Activated T-cell treated with anti-CD3 and anti-CD28 coated beads, Interleukin-2, amount 50 U/mL, for 1 hour (primary cell): ENCODE results near the gene RAD52.
"Not testable (repeated sequence)": the region's sequence is repeated elsewhere in the genome, so short reads cannot be mapped to it uniquely, and the experiment has no call there.

Experiments
- DNase-seq: peaks from one replicate; pipeline ENCODE4 v3.0.0-alpha.2; 2020

The RAD52 gene

DNA sequence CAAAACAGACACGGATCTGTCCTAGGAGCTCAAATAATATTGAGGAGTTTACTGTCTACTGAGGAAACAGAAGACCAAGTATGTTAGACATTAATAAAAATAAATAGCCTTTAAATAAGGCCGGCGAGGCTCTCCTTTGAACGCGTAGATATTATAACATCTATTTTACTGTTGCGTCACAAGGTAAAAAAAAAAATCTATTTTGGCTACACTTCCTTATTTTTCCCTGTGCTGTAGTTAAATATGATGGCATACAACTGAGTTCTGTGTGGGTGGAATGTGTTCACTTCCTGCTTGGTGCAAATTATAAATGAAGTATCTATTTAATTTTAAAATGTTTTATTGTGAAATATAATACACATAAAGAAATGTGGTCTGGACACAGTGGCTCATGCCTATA lies 17.2 kb upstream of the RAD52 start:
- DNase-seq, result no peak

DNA sequence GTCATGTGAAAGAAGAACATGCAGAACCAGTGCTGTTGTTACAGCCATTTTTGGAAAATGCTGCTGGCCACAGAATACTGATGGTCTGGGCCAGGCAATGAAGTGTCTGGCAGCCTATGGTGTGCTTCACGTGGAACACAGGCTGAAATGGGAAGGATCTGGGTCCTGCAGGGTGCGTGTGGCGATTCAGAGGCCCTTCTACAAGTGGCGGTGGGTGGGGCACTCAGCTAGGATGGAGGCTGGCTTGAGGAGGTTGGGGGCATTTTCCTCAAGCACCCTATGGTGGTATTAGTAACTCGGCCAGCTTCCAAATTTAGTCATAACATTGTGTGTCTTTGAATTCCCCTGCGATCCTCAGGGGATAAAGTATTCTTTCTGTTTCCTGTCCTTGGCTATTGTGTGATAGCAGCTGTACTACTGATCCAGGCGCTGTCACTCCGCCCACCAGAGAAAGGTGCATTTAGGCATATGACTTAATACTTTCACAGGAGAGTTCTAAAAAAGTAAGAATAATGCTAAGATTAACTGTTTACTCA lies 9.2 kb upstream of the RAD52 start:
- no peak for DNase-seq

DNA sequence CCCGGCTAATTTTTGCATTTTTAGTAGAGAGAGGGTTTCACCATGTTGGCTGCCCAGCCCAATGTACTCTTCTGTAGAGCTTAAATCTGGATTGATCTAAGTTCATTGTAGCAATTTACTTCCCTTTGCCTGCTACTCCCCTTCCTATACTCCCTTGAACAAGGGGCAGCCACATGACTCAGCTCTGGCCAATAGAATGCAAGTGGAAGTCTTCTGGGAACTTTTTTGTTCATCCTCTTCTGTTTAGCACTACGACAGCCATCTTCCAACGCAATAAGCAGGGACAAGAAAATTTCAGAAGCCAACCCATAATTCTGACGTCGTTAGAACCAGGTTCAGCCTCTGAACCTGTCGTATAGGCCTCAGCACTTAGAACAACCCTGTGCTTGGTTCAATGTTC lies 6.4 kb upstream of the RAD52 start:
- no peak for DNase-seq

GRCh38 chr12:954741-955140 lies 5.2 kb upstream of the RAD52 start:
- no peak for DNase-seq

GRCh38 chr12:953776-954175 lies 4.3 kb upstream of the RAD52 start:
- no peak for DNase-seq

DNA sequence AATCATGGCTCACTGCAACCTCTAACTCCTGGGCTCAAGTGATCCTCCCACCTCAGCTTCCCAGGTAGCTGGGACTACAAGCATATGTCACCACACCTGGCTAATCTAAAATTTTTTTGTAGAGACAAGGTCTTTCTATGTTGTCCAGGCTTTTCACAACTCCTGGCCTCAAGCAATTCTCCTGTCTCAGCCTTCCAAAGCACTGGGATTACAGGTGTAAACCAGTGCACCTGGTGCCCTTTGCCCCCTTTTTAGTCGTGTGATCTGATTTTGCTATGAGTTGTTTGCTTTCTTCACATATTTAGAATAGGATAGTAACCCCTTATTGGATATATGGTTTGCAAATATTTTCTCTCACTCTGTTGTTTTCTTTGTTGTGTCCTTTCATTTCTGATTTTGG lies 1.7 kb upstream of the RAD52 start:
- DNase-seq, result no peak

GRCh38 chr12:948238-948637 lies 1.3 kb downstream of the RAD52 start:
- no peak for DNase-seq

GRCh38 chr12:946631-947030 lies 2.9 kb downstream of the RAD52 start:
- no peak for DNase-seq

GRCh38 chr12:946212-946611 lies 3.3 kb downstream of the RAD52 start:
- no peak for DNase-seq

GRCh38 chr12:944211-944610 lies 5.3 kb downstream of the RAD52 start:
- DNase-seq, result no peak

DNA sequence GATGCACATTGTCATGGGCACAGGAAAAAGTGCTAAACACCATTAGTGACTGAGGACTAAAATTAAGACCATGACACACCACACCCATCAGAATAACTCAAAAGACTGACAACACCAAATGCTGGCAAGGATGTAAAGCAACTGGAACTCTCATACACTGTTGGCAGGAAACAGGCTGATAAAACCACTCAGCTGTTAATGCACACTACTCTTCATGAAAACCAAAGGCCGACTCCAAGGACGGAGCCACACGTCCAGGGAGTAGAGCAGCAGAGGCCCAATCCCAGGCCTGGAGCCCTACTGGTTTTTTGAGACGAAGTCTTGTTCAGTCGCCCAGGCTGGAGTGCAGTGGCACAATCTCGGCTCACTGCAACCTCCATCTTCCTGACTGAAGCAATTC lies 6.4 kb downstream of the RAD52 start:
- no peak for DNase-seq

GRCh38 chr12:938810-939209 lies 10.7 kb downstream of the RAD52 start:
- DNase-seq, result no peak

- DNase-seq, result no peak
These were observed 12.8 kb downstream of the RAD52 start for GRCh38 chr12:936377-937345.

GRCh38 chr12:935891-936290 lies 13.6 kb downstream of the RAD52 start:
- not testable (repeated sequence) for DNase-seq

- no peak for DNase-seq
These were observed 17.9 kb downstream of the RAD52 start for GRCh38 chr12:931591-931990.

DNA sequence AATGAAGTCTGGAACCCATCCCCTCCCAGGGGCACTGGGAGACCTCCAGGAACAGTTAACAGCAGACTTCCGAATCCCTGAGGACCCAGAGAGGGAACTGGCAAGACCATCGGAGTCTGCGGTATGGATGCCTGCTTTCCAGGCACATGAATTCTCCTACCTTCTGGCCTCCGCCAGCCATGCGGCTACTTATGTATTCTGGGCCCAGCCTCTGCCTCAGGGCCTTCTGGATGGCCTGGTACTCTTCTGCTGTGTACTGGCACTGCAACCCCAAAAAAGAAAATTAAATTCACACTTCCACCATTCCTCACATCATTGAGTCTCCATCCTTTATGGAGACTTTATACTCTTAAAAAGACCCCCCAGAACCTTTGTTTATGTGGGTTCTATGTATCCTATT lies 18.4 kb downstream of the RAD52 start:
- no peak for DNase-seq

GRCh38 chr12:926641-927040 lies 22.9 kb downstream of the RAD52 start:
- no peak for DNase-seq

GRCh38 chr12:922285-922684 lies 27.2 kb downstream of the RAD52 start:
- DNase-seq, result no peak

- DNase-seq, result no peak
These were observed 28.8 kb downstream of the RAD52 start for GRCh38 chr12:920676-921075.

GRCh38 chr12:916712-917445 lies 32.6 kb downstream of the RAD52 start:
- no peak for DNase-seq

- peak; percentile 38 for DNase-seq
These were observed 33.3 kb downstream of the RAD52 start for GRCh38 chr12:916240-916639.

- no peak for DNase-seq
These were observed 34.4 kb downstream of the RAD52 start for GRCh38 chr12:915090-915489.

DNA sequence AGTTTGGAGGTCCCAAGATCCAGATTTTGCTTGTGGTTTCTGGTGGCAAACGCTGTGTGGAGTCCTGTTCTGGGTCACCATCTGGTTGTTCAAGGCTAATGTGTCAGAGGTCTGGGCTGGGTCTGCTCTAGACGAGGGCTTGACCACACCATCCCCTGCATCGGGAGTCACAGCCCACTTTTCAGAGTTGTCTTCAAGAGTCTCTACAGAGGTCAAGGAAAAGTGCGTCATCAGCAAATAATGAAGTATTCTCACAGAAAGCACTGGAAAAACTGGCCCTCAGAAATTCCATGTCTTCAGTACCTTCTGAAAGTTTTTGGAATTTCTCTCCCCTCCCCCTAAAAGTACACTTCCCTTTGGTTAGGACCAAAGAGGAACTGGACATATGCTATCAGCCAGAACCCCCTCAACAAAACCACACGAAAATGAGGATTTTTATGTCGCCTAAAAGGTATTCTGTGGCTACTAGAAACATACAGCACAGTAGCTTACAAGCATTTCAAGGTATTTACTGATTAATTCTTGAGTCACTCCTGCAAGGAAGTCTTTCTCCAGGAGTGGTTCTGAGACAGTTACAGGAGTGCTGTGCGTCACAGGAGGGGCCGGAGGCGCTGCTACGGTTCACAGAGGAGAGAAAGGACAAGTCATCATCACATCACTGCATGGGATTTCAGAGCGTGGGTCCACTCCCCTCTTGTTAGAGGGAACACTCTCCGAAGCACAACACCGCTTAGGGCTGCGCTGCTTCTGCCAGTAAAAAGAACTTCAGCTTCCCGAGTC lies 35.4 kb downstream of the RAD52 start:
- no peak for DNase-seq
